CD8-positive, alpha-beta memory T cell (primary cell): Measurements from ENCODE around the gene CREB5. TPM values are rescaled to one million over a fixed set of nuclear protein-coding genes. Genes with fewer than 3 reads are reported as not detected.

Experiments used
- CTCF ChIA-PET: fragments of 350-600 bp; sonication (Branson Sonifier 250); formaldehyde crosslinking; loops from one replicate; lab custom pipeline; 2021; ENCODE audit warnings: antibody characterized with exemption; lab: Charles Lee
- POLR2A ChIA-PET: fragments of 350-600 bp; sonication (Branson Sonifier 250); formaldehyde crosslinking; loops from one replicate; lab custom pipeline; 2021; ENCODE audit warnings: antibody characterized with exemption; lab: Charles Lee
- DNase-seq, 5 donors: peaks; one replicate each; pipeline versions ENCODE4 v3.0.0 to v3.0.0-alpha.2; 2020 to 2022; ENCODE audit warnings: mixed read lengths in 1 of 5
- H3K27ac ChIP-seq: one replicate; pipeline ENCODE4 v1.7.0; 2013; ENCODE audit warnings: low read depth, mild to moderate bottlenecking, low read length, moderate library complexity
- H3K27me3 ChIP-seq: 2 replicates; pipeline ENCODE4 v1.7.0; 2013; ENCODE audit warnings: low read length, mild to moderate bottlenecking; ENCODE audit not compliant: insufficient read depth, poor library complexity, severe bottlenecking
- H3K36me3 ChIP-seq: 2 replicates; pipeline ENCODE4 v1.7.0; 2013; ENCODE audit warnings: mild to moderate bottlenecking, low read length, moderate library complexity; ENCODE audit not compliant: insufficient read depth
- H3K4me1 ChIP-seq: 2 replicates; pipeline ENCODE4 v1.7.0; 2013; ENCODE audit warnings: mild to moderate bottlenecking, low read length, moderate library complexity; ENCODE audit not compliant: insufficient read depth
- H3K4me3 ChIP-seq: 2 replicates; pipeline ENCODE4 v1.7.0; 2013; ENCODE audit warnings: mild to moderate bottlenecking, low read length
- H3K9me3 ChIP-seq: 2 replicates; pipeline ENCODE4 v1.7.0; 2013; ENCODE audit warnings: mild to moderate bottlenecking, low read length
- H3K27ac Mint-ChIP-seq, 8 donors: one replicate each; pipeline ENCODE4 v1.8.0; 2020 to 2021; ENCODE audit warnings: mixed read lengths in 8 of 8, mild to moderate bottlenecking in 6 of 8, inconsistent platforms in 3 of 8, moderate library complexity in 3 of 8
- H3K27me3 Mint-ChIP-seq, 2 donors: one replicate each; pipeline ENCODE4 v1.8.0; 2020 to 2021; ENCODE audit warnings: mixed read lengths in 2 of 2, mild to moderate bottlenecking in 1 of 2, moderate library complexity in 1 of 2
- H3K36me3 Mint-ChIP-seq, 3 donors: one replicate each; pipeline ENCODE4 v1.8.0; 2020 to 2021; ENCODE audit warnings: mixed read lengths in 3 of 3, inconsistent platforms in 1 of 3, mild to moderate bottlenecking in 1 of 3
- H3K4me1 Mint-ChIP-seq, 3 donors: one replicate each; pipeline ENCODE4 v1.8.0; 2020 to 2021; ENCODE audit warnings: mixed read lengths in 3 of 3, inconsistent platforms in 1 of 3, mild to moderate bottlenecking in 1 of 3
- H3K4me3 Mint-ChIP-seq, 7 donors: one replicate each; pipeline ENCODE4 v1.8.0; 2020 to 2021; ENCODE audit warnings: mixed read lengths in 7 of 7, mild to moderate bottlenecking in 6 of 7, moderate library complexity in 4 of 7, inconsistent platforms in 2 of 7
- H3K9me3 Mint-ChIP-seq, 5 donors: one replicate each; pipeline ENCODE4 v1.8.0; 2020 to 2022; ENCODE audit warnings: mixed read lengths in 5 of 5, mild to moderate bottlenecking in 3 of 5, moderate library complexity in 2 of 5, inconsistent platforms in 1 of 5
- polyA plus RNA-seq: library from polyadenylated mRNA; unstranded; fragments of 300-500 nt; fragmentation: Illumina TruSeq; gene quantifications from one replicate; pipeline ENCODE4 v1.2.3, GENCODE V29; 2021
- total RNA-seq, 2 experiments: library from RNA; stranded (reverse); gene quantifications; one replicate each; pipeline ENCODE4 v1.2.3, GENCODE V29; 2021

CREB5 gene
- total and polyA plus RNA-seq, 3 experiments from 2014 or later: not detected

DNA sequence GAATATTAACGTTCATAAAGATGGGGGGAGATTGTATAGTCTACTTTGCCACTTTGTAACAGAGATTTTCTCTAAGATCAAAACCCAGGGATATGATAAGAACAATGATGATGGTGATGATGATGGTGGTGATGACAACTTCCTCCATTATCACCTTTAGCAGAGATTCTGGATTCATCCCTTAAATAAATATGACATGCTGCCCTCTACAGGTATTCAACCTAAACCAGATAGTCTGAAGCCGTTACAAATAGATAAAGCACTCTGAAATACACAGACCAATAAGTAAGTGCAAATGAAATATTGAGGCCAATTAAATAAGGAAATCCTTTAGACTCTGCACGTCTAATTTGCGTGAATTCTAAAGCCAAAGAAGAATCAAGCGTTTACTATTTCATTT lies 211.5 kb downstream of the CREB5 start:
- Histone ChIP-seq H3K36me3 (no peaks in the 10 kb centered on the region), H3K4me1 (no peaks in the 10 kb centered on the region), H3K4me3 (no peak overlapping the region), H3K27ac (no peak overlapping the region), H3K27me3 (no peaks in the 10 kb centered on the region), H3K9me3 (no peaks in the 10 kb centered on the region)
- Mint-ChIP-seq H3K27me3 (peaks cover 0 to 4% of the 10 kb centered on the region in 2 donors), H3K4me3 (no peak overlapping the region), H3K9me3 (peaks cover 0 to 5% (median 0%) of the 10 kb centered on the region in 5 donors), H3K36me3 (no peaks in the 10 kb centered on the region), H3K4me1 (no peaks in the 10 kb centered on the region), H3K27ac (no peak overlapping the region)
- CTCF ChIA-PET: no interaction called here
- POLR2A ChIA-PET: no interaction called here
- no peak for DNase-seq

- peaks cover 0 to 5% (median 0%) of the 10 kb centered on the region in 5 donors for H3K9me3 Mint-ChIP-seq
- POLR2A ChIA-PET: no interaction called here
Observed at GRCh38 chr7:28625432-28625831, 213.1 kb downstream of the CREB5 start.

GRCh38 chr7:28626221-28626620 lies 213.9 kb downstream of the CREB5 start:
- Mint-ChIP-seq H3K36me3 (no peaks in the 10 kb centered on the region), H3K4me3 (no peak overlapping the region), H3K27ac (no peak overlapping the region), H3K27me3 (peaks cover 0 to 4% of the 10 kb centered on the region in 2 donors), H3K9me3 (peaks cover 0 to 5% (median 0%) of the 10 kb centered on the region in 5 donors), H3K4me1 (no peaks in the 10 kb centered on the region)
- Histone ChIP-seq H3K4me1 (no peaks in the 10 kb centered on the region), H3K9me3 (no peaks in the 10 kb centered on the region), H3K27me3 (no peaks in the 10 kb centered on the region), H3K27ac (no peak overlapping the region), H3K36me3 (no peaks in the 10 kb centered on the region), H3K4me3 (no peak overlapping the region)
- DNase-seq: no peak
- ChIA-PET POLR2A (no interaction called here), CTCF (no interaction called here)

More at GRCh38 chr7:28625432-28625831, 213.1 kb downstream of the CREB5 start:
- no peak for DNase-seq
- H3K27me3 Mint-ChIP-seq: peaks cover 0 to 4% of the 10 kb centered on the region in 2 donors
- Histone ChIP-seq H3K4me1 (no peaks in the 10 kb centered on the region), H3K9me3 (no peaks in the 10 kb centered on the region), H3K27me3 (no peaks in the 10 kb centered on the region), H3K27ac (no peak overlapping the region), H3K36me3 (no peaks in the 10 kb centered on the region), H3K4me3 (no peak overlapping the region)
- no peak overlapping the region for H3K27ac Mint-ChIP-seq
- CTCF ChIA-PET: no interaction called here
- no peak overlapping the region for H3K4me3 Mint-ChIP-seq
- H3K4me1 Mint-ChIP-seq: no peaks in the 10 kb centered on the region
- H3K36me3 Mint-ChIP-seq: no peaks in the 10 kb centered on the region

GRCh38 chr7:28626624-28627262 lies 214.4 kb downstream of the CREB5 start:
- CTCF ChIA-PET: no interaction called here
- H3K9me3 ChIP-seq: no peaks in the 10 kb centered on the region
- Mint-ChIP-seq H3K4me1 (no peaks in the 10 kb centered on the region), H3K9me3 (peaks cover 0 to 5% (median 0%) of the 10 kb centered on the region in 5 donors), H3K27ac (no peak overlapping the region), H3K36me3 (no peaks in the 10 kb centered on the region), H3K4me3 (no peak overlapping the region), H3K27me3 (peaks cover 0 to 4% of the 10 kb centered on the region in 2 donors)
- peak in 1 of 5 donors; percentile 18 for DNase-seq
- POLR2A ChIA-PET: no interaction called here
- H3K36me3 ChIP-seq: no peaks in the 10 kb centered on the region
- H3K4me3 ChIP-seq: no peak overlapping the region
- no peaks in the 10 kb centered on the region for H3K27me3 ChIP-seq
- no peak overlapping the region for H3K27ac ChIP-seq
- H3K4me1 ChIP-seq: no peaks in the 10 kb centered on the region

- no peak overlapping the region for H3K4me3 Mint-ChIP-seq
- no peak overlapping the region for H3K4me3 ChIP-seq
- POLR2A ChIA-PET: no interaction called here
- H3K4me1 ChIP-seq: no peaks in the 10 kb centered on the region
- no peaks in the 10 kb centered on the region for H3K36me3 ChIP-seq
- H3K9me3 Mint-ChIP-seq: peaks cover 0 to 5% (median 0%) of the 10 kb centered on the region in 5 donors
- no peak for DNase-seq
- no peak overlapping the region for H3K27ac ChIP-seq
- H3K27me3 ChIP-seq: no peaks in the 10 kb centered on the region
- H3K27ac Mint-ChIP-seq: no peak overlapping the region
- no peaks in the 10 kb centered on the region for H3K4me1 Mint-ChIP-seq
- H3K36me3 Mint-ChIP-seq: no peaks in the 10 kb centered on the region
- no peaks in the 10 kb centered on the region for H3K9me3 ChIP-seq
- H3K27me3 Mint-ChIP-seq: peaks cover 0 to 4% of the 10 kb centered on the region in 2 donors
- CTCF ChIA-PET: no interaction called here
Observed at GRCh38 chr7:28627263-28627653, 214.9 kb downstream of the CREB5 start.

DNA sequence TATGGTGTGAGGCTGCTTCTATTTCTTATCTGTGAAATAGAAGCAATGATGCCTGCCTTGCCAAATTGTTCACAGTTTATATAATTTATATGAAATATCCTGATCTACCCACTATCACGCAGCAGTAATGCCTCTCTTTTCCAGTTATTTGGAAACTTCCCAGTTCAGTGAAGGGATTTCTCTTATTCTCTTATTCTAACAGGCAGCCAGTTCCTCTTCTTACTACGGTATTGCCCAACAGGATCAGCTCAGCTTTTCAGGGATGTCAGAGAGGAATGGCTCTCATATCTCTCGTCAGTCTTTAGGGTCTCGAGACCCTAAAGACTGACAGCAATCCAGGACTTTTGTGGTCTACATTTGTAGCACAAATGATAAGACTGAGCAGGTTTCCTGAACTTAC lies 215.6 kb downstream of the CREB5 start:
- peaks cover 0 to 5% (median 0%) of the 10 kb centered on the region in 5 donors for H3K9me3 Mint-ChIP-seq
- no peak overlapping the region for H3K27ac Mint-ChIP-seq
- no peak for DNase-seq
- peaks cover 0 to 4% of the 10 kb centered on the region in 2 donors for H3K27me3 Mint-ChIP-seq
- Histone ChIP-seq H3K36me3 (no peaks in the 10 kb centered on the region), H3K4me1 (no peaks in the 10 kb centered on the region), H3K27me3 (no peaks in the 10 kb centered on the region), H3K4me3 (no peak overlapping the region), H3K9me3 (no peaks in the 10 kb centered on the region), H3K27ac (no peak overlapping the region)
- no peak overlapping the region for H3K4me3 Mint-ChIP-seq
- CTCF ChIA-PET: no interaction called here
- POLR2A ChIA-PET: no interaction called here
- no peaks in the 10 kb centered on the region for H3K4me1 Mint-ChIP-seq
- H3K36me3 Mint-ChIP-seq: no peaks in the 10 kb centered on the region

DNA sequence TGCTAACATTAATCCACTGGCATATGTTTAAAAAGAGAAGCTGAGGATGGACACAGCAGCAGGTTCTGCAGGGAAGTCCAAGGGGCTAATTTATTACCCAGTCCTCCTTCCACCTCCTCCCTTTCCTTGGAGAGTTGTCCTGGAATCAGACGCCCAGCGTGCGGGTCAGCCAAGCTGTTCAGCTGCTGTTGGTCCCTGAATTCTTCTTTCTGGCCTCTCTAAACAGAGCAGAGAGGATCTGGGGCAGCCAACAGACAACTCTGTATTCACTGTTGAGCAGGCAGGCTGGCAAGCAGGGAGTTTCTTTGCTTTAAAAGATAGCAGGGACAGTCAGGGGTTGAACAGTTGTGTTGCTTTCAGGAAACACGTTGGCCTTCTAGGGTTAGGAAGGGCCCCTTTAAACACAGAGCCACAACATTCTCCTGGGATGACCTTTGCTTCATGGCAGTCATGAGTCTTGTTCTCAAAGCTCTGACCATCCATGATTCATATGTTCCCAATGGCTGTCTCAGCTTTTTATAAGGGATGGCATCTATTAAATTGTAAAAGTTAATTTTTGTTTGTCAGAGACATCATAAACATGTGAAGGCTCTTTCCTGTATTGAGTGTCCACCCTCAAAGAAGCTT lies 217.0 kb downstream of the CREB5 start:
- H3K27me3 Mint-ChIP-seq: peaks cover 0 to 4% of the 10 kb centered on the region in 2 donors
- H3K9me3 Mint-ChIP-seq: peaks cover 0 to 5% (median 0%) of the 10 kb centered on the region in 5 donors
- no peaks in the 10 kb centered on the region for H3K4me1 Mint-ChIP-seq
- H3K27ac ChIP-seq: no peak overlapping the region
- no peak for DNase-seq
- H3K4me3 ChIP-seq: no peak overlapping the region
- POLR2A ChIA-PET: no interaction called here
- no peak overlapping the region for H3K4me3 Mint-ChIP-seq
- H3K27me3 ChIP-seq: no peaks in the 10 kb centered on the region
- no peaks in the 10 kb centered on the region for H3K36me3 ChIP-seq
- no peak overlapping the region for H3K27ac Mint-ChIP-seq
- CTCF ChIA-PET: no interaction called here
- H3K4me1 ChIP-seq: no peaks in the 10 kb centered on the region
- no peaks in the 10 kb centered on the region for H3K36me3 Mint-ChIP-seq
- H3K9me3 ChIP-seq: no peaks in the 10 kb centered on the region

- peaks cover 0 to 3% of the 10 kb centered on the region in 2 donors for H3K27me3 Mint-ChIP-seq
- no peak overlapping the region for H3K27ac Mint-ChIP-seq
- POLR2A ChIA-PET: no interaction called here
Observed at GRCh38 chr7:28630350-28630749, 218.0 kb downstream of the CREB5 start.

More at GRCh38 chr7:28630350-28630749, 218.0 kb downstream of the CREB5 start:
- H3K9me3 Mint-ChIP-seq: peaks cover 0 to 5% (median 0%) of the 10 kb centered on the region in 5 donors
- H3K36me3 ChIP-seq: no peaks in the 10 kb centered on the region
- H3K4me3 Mint-ChIP-seq: no peak overlapping the region
- no peak overlapping the region for H3K4me3 ChIP-seq
- no peaks in the 10 kb centered on the region for H3K9me3 ChIP-seq
- no peak overlapping the region for H3K27ac ChIP-seq
- H3K4me1 ChIP-seq: no peaks in the 10 kb centered on the region
- DNase-seq: no peak
- H3K27me3 ChIP-seq: no peaks in the 10 kb centered on the region
- CTCF ChIA-PET: no interaction called here
- no peaks in the 10 kb centered on the region for H3K36me3 Mint-ChIP-seq
- H3K4me1 Mint-ChIP-seq: no peaks in the 10 kb centered on the region
